Superior temporal gyrus (tissue), 1 donor: Measurements from ENCODE around the gene IQCE.
"Not testable (repeated sequence)": the region's sequence is repeated elsewhere in the genome, so short reads cannot be mapped to it uniquely, and the experiment has no call there.

ENCODE experiments used
- DNase-seq: peaks from one replicate; pipeline ENCODE4 v3.0.0-alpha.2; 2016; ENCODE audit errors: extremely low spot score

IQCE gene

DNA sequence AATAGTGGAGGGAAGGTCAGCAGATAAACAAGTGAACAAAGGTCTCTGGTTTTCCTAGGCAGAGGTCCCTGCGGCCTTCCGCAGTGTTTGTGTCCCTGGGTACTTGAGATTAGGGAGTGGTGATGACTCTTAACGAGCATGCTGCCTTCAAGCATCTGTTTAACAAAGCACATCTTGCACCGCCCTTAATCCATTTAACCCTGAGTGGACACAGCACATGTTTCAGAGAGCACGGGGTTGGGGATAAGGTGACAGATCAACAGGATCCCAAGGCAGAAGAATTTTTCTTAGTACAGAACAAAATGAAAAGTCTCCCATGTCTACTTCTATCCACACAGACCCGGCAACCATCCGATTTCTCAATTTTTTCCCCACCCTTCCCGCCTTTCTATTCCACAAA, 25.2 kb upstream of the IQCE start:
- DNase-seq, result not testable (repeated sequence)

DNA sequence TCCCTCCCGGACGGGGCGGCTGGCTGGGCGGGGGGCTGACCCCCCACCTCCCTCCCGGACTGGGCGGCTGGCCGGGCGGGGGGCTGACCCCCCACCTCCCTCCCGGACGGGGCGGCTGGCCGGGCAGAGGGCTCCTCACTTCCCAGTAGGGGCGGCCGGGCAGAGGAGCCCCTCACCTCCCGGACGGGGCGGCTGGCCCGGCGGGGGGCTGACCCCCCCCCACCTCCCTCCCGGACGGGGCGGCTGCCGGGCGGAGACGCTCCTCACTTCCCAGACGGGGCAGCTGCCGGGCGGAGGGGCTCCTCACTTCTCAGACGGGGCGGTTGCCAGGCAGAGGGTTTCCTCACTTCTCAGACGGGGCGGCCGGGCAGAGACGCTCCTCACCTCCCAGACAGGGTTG, 24.6 kb upstream of the IQCE start:
- not testable (repeated sequence) for DNase-seq

DNA sequence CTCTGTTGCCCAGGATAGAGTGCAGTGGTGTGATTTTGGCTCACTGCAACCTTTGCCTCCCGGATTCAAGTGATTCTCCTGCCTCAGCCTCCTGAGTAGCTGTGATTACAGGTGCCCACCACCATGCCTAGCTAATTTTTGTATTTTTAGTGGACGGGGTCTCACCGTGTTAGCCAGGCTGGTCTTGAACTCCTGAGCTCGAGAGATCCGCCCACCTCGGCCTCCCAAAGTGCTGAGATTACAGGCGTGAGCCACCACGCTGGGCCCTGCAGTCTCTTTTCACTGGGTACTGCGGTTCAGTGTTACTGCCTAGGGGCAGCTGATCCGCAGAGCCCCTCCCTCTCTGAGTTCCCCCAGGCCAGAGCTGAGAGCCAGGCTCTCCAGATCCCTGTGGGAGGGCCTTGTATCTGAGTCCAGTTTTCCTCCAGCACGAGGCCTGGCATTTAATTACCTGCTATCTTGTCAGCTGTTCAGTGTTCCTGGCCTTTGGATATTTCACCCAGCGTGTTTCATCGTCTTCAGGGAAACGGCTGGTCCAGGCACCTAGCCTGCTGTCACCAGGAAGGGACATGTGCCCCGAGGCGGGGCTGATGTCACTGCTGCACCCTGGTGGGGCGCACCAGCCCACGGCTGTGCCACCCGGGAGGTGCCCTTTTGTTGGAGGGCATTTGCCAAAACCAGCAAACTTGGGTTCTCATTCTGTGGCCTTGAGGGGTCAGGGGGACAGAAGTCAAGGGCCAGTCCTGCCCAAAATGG, 22.7 kb upstream of the IQCE start:
- not testable (repeated sequence) for DNase-seq

DNA sequence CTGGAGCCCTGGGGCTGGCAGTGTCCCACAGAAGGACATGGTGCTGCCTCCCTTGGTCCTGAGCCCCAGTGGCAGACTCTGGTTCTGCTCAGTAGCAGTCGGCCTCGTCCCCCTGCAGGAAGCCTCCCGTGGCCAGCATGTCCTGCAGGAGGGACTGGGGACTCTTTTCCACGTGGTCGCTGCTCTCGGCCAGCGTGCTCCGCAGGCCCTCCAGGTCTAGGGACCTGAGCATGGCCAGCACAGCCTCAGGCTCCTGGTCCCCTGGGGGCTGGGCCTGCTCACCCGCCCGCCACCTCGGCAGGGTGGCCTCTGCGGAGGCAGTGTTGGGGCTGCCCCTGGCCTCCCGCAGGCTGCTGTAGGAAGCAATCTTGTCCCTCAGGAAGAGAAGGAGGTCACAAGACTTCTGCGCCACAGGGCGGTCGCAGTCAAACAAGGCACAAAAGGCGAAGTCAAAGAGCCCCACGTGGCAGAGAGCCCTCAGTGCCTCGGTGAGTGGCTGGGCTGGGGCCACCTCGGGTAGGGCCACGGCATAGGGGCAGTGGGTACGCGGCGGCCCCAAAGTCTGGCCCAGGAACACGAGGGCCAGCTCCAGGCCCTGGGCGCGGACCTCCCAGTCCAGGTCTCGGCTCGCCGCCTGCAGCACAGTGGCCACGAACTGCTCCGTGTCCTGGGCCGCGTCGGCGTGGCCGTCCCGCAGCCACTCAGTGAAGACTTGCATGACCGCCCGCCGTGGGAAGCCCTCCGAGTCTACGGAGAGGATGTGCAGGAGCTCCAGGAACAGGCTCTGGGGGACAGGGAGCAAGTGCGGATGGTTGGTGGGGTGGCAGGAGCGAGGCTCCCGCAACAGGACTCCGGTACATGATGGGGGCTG, 20.6 kb upstream of the IQCE start:
- DNase-seq, result no peak

DNA sequence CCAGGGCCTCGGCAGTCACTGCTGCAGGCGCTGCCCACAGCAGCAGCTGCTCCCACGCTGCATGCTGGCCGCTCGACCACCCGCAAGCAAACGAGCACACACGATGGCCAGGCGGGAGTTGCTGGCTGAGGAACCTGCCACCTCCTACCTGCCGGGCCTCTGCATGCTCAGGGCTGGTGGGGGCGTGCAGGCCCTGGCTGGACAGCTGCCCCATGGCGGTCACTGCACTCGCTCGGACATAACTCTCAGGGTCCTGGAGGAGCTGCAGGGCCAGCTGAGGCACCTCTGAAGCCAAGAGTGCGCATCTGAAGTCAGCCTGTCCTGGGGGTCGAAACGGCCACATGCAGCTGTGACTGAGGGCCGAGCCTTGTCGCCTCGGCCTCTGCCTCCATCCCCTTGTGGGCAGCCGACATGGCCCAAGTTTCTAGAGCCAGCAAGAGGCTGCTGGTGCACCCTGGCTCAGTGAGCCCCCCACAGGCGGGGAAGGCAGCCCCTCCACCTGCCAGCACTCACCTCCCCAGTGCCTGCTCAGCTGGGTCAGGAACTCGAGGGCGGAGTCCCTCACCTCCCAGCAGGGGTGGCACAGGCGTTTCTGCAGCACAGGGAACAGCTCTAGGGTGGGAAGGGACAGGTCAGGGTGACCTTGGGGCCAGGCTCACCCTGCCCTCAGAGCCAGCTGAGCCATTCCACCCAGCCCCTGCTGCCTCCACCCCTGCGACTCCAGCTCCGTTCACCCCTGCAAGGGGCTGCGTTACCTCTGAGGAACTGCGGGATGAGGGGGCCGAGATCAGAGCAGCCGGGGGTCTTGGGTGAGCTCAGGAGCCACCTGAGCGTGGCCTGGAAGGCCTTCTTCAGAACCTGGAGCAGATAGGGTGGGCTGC, 19.5 kb upstream of the IQCE start:
- no peak for DNase-seq

DNA sequence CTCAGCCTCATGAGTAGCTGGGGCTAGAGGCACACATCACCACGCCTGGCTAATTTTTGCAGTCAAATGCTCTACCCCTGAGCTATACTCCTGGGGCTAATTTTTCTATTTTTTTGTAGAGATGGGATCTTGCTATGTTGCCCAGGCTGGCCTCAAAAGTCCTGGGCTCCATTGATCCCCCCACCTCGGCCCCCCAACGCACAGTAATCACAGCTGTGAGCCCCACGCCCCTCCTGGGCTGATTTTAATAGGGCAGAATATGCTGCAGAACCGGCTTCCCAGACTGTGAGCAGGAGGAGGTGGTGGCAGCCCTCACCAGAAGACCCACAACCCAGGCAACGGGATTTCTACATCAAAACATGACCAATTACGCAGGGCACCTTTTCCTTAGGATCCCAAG, 18.6 kb upstream of the IQCE start:
- DNase-seq, result no peak

DNA sequence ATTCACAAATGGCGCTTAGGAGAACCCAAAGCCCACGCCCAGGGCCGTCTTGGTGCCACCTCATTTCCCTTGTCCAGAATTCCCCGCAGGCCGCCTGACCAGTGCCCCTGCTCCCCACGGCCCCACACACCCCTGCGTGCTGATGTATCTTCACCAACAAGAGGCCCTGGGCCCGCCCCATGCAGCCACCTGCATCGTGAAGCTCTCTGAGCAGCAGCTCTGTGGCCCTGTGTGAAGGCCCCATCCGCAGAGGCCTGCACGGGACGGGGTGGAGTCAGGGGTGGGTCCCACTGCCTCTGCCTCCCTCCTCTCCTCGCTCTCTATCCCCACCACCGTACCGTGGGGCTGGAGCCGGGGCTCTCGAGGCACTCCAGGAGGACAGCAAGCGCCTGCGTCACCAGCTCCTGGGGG, 18.1 kb upstream of the IQCE start:
- DNase-seq, result no peak

DNA sequence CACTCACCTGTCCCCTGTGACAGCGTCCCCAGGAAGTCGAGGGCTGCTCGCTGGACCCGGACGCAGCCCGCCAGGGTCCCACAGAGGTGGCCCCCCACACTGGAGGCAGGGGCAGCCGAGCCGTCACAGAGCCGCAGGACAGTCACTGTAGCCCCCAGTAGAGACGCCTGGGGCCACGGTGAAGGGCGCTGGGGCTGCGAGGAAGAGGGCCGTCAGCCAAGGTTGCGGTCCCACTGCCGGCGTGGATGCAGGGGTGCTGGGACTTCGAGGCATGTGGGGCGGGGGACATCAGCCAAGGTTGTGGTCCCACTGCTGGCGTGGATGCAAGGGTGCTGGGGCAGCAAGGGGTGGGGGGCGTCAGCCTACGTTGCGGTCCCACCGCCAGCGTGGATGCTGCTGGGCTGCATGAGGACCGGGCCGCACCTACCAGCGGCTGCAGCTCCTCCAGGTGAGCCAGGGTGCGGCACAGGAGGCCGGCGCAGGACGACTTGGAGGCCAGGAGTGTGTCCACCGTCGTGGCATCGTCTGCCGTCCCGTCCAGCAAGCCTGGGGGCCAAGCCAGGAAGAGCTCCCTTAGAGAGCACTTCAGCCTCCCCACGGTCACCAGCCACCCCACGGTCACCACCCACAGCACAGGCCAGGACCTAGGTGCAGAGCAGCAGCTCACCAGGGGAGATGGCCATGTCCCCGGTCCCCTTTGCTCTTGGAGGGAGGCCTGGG, 17.3 kb upstream of the IQCE start:
- DNase-seq, result no peak

DNA sequence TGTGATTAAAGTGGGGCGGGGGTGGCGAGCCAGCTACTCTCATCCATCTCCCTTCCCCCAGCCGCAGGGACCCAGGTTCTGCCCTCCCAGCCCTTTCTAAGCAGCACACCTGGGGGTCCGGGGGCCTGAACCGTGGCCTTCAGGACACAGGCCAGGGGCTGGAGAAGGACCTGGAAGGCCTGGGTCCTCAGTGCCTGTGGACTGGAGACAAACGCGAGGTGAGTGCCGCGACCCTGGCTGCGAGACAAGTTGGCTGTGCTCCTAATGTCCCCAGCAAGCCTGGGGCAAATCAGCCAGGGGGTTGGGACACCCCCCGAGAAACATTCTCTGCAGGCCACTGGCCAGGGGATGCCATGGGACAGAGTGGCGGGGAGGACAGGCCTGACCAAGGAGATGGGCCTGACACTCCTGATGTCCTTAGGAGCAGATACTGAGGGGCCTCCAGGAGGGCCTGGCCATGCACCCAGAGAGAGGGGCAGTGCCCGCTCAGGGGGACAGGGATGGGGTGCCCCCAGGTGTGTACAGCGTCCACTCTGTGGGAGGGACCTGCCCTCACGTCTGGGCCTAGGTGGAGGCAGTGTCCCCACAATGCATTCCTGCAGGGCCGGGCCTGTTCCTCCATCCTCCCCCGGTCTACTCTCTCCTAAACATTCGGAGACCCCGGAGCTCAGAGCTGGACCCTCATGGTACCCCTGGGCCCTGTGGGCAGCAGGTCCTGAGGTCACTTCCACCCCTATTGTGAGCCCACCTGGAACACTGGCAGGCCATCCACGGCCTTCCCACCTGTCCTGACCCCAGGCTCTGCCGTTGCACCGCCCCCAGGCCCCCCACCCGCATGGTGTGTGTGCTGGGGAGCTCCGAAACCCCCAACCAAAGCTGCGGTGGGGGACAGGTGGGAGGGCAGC, 16.5 kb upstream of the IQCE start:
- no peak for DNase-seq

DNA sequence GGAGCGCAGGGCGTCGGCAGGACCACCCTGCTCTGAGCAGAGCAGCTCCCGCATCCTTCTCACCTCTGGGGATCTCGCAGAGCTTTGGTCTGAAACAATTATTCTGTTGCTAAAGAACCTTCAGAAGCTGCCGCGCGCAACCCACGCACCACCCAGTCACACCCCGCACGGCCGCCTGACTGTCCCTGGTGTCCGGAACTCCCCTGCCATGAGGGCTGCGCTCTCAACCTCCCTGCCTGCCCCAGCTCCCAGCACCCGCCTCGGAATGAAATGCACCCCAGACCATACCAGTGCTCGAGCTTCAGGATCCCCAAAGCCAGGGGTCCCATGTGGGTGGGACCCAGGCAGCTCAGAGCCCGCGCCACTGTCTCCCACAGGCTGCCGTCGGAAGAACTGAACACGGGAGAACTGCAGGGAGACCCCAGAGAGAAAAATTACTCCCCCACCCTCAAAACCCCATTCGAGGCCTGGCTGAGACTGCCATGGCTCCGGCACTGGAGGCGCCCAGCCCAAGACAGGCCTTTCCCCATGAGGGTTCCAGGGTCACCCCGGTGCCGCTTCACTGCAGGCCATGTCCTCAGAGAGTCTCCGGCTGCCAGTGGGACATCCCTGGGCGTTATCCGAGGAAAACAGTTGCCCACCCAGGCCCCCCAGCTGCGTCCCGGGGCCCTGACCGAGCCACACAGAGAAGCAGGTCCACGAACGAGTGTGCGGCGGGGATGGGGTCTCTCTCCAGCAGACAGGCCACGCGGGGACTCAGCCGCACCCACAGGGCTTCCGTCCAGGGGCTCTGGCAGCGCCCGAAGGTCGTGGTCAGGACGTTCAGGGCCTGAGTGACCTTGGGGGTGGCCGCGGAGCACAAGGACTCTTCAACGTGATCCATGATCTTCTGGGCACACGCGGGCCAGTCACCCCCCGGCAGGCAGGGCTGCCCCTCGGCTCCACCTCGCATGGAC, 15.6 kb upstream of the IQCE start:
- DNase-seq, result no peak

DNA sequence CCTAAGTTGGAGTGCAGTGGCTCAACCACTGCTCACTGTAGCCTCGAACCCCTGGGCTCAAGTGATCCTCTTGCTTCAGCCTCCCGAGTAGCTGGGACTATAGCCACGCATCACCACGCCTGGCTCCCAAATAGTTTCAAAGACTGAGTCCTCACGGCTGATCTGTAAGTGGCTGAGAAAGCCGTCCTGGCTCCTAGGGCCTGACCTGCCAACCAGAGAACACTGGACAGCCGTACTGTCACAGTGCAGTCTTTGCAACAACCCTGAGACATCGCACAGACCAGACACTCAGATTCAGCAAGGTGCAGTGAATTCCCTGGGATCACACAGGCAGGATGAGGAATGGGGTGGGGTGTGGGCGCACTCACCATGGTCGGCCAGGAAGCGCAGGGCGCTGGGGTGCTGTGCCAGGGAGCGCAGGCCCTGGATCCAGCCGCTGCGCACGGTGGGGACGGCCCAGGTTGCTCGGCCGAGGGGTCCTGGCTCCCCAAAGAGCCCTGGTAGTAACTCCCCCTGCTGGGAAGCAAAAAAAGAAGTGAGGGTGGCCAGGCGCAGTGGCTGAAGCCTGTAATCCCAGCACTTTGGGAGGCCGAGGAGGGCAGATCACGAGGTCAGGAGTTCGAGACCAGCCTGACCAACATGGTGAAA, 14.1 kb upstream of the IQCE start:
- peak; percentile 1 for DNase-seq

DNA sequence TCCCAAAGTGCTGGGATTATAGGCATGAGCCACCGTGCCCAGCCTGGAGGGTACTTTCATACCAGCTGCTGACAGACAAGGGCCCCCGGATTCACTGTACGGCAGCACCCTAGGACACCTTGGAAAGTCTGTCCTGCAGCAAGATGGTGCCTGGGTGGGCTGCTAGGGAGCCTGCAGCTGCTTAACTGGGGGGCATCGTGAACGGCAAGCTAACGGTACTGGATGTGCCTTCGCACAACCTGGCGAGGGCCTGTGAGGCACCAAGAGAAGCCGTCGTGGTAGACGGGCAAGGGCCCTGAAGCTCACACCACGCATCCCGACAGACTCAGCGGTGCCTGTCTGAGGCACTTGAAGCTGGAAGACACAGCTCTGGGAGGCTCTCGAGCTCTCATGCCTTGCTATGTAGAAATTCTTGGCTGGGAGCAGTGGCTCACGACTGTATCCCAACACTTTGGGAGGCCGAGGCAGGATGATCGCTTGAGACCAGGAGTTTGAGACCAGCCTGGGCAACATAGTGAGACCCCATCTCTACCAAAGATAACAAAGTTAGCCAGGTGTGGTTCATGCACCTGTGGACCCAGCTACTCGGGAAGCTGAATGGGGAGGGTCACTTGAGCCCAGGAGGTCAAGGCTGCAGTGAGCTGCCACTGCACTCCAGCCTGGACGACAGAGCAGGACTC, 12.9 kb upstream of the IQCE start:
- no peak for DNase-seq

DNA sequence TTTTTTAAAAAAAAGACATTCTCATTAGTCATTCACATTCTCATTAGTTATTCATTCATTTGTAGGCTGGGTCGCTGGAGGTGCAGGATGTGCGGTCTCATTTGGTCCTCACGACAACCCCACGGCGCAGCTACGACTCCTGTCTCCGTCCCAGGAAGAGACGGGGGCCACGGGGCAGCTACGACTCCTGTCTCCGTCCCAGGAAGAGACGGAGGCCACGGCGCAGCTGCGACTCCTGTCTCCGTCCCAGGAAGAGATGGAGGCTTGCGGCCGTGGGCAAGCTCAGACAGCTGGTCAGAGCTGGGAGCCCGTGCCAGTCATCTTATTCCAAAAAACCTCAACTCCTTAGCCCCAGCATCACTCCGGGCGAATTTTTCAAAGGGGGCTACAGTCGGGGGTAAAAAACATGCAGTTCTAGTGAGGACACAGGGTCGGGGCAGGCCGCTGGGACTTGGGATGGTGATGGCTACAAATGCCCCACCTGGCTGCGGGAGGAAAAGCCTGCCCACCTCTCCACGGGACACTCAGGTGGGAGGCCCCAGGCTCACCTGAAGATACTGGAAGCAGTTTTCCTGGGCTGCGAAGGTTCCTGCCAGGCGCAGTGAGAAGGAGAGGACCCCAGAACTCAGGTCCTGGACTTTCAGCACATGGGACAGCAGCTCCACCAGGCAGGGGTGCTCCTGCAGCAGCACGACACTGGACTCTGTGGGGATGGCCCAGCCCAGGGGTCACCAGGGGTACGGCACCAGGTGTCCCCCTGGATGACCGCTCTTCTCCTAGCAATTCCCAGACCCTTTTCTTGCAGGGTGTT, 11.8 kb upstream of the IQCE start:
- no peak for DNase-seq

DNA sequence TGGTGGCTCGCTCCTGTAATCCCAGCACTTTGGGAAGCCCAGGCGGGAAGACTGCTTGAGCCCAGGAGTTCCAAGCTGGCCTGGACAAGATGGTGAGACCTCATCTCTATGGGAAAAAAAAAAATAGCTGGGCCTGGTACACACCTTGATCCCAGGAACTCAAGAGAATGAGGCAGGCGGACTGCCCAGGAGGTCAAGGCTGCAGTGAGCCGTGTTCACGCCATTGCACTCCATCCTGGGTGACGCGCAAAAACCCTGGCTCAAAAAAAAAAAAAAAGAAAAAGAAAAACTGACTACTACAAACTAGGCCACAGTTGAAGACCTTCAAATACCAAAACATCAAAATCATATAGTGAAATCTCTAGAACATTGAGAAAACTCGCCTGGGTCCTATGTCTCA, 7.4 kb upstream of the IQCE start:
- no peak for DNase-seq

DNA sequence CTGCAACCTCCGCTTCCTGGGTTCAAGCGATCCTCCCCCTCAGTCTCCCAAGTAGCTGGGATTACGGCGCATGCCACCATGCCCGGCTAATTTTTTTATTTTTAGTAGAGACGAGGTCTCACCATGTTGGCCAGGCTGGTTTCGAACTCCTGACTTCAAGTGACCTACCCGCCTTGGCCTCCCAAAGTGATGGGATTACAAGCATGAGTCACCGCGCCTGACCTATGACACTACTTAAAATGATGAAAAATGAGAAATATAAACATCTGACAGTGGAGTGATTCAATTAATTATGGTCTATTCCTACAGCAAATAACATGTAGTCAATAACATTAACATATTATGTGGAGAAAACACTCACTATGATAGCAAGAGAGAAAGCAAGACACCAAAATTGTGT, 5.7 kb upstream of the IQCE start:
- DNase-seq, result no peak

DNA sequence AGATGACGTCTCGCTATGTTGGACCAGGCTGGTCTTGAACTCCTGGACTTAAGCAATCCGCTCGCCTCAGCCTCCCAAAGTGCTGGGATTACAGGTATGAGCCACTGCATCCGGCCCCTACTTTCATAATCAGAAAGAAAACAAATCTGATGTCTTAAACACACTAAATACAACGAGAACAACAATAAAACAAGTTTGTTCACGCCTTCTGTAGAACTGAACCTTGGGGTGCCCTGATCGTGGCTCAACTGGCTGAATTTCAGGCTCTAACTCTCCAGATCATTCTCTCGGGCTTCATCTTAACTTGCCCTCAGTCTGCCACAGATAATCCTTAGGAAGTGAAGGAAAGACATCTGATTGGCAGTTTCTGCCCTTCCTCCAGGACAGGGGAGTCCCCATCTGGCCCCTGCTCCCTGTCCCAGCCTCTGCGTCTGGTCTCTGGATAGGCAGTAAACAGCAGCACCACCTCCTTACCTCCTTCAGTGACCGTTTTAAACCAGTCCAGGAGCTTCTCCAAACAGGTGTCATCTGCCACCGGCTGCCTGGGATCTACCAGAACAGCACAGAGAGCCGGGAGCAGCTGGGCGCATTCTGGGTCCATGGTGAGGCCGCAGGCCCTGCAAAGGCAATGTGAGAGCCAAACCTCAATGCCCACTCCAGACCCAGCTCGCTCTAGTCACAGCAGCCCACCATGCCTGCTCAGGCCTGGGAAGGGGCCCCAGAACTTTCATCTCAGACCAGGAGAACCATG, 4.8 kb upstream of the IQCE start:
- no peak for DNase-seq
